AG09319 (cell line): ENCODE results near the gene VWDE.
"Not testable (repeated sequence)": the region's sequence is repeated elsewhere in the genome, so short reads cannot be mapped to it uniquely, and the experiment has no call there.

Source experiments
- DNase-seq: peaks from one replicate; pipeline ENCODE4 v3.0.0-alpha.2; 2010; ENCODE audit warnings: low read depth; ENCODE audit errors: extremely low read depth
- TF ChIP-seq, protein P1 (sequence below): IDR thresholded peaks from 2 replicates; pipeline ENCODE4 v1.5.1; 2011; ENCODE audit warnings: low read depth, mild to moderate bottlenecking, inconsistent platforms, low read length, moderate library complexity

VWDE gene

DNA sequence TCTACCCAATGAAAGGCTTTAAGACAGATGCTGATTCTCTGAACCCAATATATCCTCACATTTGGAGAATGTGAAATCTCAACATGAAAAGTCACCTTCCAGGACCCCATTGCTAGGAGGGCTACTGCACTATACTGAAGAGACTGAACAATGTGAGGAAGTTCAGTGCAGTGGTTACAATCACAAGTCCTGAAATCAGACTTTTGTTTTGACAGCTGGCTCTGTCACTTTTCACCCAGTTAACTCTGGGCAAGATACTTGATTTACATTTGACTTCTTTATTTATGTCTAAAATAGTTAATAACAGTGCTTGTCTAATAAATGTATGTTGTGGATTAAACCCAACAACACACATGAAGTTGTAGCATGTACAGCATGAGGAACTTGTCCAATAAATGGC, 14.8 kb upstream of the VWDE start:
- no peak for DNase-seq
- TF ChIP-seq, protein P1, sequence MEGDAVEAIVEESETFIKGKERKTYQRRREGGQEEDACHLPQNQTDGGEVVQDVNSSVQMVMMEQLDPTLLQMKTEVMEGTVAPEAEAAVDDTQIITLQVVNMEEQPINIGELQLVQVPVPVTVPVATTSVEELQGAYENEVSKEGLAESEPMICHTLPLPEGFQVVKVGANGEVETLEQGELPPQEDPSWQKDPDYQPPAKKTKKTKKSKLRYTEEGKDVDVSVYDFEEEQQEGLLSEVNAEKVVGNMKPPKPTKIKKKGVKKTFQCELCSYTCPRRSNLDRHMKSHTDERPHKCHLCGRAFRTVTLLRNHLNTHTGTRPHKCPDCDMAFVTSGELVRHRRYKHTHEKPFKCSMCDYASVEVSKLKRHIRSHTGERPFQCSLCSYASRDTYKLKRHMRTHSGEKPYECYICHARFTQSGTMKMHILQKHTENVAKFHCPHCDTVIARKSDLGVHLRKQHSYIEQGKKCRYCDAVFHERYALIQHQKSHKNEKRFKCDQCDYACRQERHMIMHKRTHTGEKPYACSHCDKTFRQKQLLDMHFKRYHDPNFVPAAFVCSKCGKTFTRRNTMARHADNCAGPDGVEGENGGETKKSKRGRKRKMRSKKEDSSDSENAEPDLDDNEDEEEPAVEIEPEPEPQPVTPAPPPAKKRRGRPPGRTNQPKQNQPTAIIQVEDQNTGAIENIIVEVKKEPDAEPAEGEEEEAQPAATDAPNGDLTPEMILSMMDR = no peak

DNA sequence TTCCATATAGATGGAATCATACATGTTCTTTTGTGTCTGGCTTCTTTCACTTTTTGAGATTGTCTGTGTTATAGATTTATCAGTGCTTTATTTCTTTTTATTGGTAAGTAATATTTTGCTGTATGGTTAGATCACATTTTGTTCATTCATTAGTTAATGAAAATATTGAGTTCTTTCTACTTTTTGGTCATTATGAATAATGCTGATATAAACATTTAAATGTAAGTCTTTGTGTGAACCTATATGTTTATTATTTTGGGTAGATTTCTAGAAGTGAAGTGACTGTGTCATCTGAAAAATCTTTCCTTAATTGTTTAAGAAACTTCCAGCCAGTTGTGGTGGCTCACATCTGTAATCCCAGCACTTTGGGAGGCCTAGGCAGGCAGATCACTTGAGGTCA, 11.4 kb upstream of the VWDE start:
- no peak for DNase-seq
- TF ChIP-seq, protein P1 = no peak

DNA sequence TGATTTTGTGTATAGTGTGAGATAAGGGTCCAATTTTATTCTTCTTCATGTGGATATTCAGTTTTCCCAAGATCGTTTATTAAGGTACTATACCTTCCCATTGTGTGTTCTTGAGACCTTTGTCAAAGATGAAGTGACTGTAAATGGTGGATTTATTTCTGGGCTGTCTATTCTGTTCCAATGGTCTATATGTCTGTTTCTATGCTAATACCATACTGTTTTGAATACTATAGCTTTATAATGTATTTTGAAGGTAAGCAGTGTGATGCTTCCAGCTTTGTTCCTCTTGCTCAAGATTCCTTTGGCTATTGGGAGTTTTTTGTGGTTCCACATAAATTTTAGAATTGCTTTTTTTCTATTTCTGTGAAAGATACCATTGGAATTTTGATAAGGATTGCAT, 8.7 kb upstream of the VWDE start:
- DNase-seq = no peak
- TF ChIP-seq, protein P1 = no peak

DNA sequence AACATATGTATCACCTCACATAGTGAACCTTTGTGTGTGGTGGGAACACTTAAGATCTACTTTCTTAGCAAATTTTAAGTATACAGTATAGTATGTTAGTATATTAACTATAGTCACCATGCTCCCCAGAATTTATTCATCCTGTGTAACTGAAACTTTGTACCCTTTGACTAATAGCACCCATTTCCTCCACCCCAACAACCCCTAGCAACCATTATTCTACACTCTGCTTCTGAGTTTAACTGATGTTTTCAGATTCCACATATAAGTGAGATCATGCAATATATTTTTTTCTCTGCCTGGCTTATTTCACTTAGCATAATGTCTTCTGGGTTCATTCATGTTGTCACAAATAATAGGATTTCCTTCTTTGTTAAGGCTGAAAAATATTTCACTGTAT, 6.9 kb upstream of the VWDE start:
- TF ChIP-seq, protein P1 = no peak
- DNase-seq = no peak

DNA sequence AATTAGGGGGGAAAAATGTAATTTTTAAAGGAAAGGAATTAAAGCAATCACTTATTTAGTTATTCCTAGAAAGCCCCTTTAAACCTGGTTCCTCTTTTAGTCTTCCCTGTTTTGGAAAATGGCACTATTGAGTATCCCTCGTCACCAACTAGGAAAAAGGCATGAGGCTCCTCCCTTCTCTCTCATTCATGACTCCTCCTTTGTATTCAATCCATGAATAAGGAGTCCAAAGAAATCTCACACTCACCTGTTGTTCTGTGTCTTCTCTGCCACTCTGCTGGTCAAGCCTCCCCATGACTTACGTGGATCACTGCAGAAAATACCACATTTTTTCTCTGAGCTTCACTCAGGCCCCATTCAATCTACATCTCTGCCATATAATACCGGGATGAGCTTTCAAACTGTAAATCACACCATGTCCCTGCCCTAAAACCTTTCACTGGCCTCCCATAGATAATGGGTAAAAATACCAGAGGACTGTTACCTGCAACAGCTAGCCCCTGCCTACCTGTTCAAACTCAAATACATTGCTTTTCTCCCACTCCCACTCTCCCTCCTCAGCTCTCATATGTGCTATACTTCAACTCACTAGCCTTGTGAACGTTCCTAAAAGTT, 5.5 kb upstream of the VWDE start:
- DNase-seq = no peak
- TF ChIP-seq, protein P1 = no peak

DNA sequence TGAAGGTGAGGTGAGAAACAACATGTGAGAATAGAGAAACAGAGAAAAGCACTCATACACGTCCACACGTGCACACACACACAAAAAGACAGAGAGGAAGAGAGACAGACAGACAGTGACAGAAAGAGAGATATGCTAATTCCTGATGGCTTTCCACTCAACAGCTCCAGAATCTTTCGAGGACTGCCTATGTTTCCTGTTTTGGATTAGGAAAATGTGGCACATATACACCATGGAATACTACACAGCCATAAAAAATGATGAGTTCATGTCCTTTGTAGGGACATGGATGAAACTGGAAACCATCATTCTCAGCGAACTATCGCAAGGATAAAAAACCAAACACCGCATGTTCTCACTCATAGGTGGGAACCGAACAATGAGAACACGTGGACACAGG, 4.0 kb upstream of the VWDE start:
- not testable (repeated sequence) for DNase-seq

DNA sequence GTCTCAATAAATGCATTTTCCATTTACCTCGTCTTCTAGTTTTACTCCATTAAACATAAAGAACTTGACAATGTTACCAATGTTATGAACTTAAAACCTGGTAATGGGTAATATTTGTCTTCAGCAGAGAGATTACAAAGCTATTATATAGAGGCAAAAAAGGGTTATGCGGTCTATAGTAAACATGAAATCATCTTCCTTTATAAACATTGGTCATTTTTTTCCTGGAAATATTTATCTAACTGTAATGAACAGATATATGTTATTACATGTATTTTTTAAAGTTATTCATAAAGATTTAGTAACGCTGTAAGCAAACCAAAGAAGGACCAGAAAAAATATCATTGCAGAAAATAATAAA, 1.3 kb downstream of the VWDE start:
- DNase-seq = no peak
- TF ChIP-seq, protein P1 = no peak
